HG02970 (cell line): Measurements from ENCODE around the gene POLD4.

Source experiments
- ATAC-seq: cut with Tn5 transposase; IDR thresholded peaks from one replicate; pipeline ENCODE4 v1.9.1; 2021; ENCODE audit warnings: mild to moderate bottlenecking, moderate library complexity, moderate number of reproducible peaks; ENCODE audit not compliant: unreplicated experiment, low FRiP score

POLD4 gene

DNA sequence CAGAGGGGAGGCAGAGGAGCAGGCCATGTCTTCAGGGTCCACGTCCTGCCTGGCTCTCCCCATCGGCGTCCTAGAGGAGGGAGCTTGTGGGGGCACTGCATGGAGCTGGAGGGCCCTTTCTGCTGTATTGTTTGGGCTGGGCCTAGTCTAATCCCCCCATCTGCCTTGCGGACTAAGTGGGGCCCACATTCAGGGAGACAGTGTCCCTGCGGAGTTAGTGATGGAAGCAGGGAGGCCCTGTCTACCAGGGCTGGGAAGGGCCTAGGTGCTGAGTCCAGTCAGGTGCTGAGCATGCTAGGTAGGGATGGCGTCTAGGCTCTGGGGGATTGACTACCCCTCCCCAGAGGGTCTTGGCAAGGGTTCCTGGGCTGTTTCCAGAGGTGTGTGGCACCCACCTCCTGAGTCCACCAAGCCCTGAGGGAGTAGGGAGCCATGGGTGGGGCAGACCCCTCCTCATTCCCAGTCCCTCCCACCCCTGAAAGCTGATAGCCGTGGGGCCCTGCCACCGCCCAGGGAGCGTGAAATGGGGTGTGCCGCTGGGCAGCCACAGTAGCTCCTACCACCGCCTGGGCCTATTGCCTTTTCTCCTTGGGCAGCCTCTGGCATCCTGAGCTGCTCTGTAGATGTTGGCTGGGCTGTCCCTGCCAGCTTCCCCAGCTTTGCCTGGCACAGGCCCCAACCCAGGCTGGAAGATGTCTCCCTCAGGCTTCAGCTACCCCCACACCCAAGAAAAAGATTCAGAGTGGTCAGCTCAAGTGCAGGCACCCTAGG, 1.9 kb upstream of the POLD4 start:
- no peak for ATAC-seq

DNA sequence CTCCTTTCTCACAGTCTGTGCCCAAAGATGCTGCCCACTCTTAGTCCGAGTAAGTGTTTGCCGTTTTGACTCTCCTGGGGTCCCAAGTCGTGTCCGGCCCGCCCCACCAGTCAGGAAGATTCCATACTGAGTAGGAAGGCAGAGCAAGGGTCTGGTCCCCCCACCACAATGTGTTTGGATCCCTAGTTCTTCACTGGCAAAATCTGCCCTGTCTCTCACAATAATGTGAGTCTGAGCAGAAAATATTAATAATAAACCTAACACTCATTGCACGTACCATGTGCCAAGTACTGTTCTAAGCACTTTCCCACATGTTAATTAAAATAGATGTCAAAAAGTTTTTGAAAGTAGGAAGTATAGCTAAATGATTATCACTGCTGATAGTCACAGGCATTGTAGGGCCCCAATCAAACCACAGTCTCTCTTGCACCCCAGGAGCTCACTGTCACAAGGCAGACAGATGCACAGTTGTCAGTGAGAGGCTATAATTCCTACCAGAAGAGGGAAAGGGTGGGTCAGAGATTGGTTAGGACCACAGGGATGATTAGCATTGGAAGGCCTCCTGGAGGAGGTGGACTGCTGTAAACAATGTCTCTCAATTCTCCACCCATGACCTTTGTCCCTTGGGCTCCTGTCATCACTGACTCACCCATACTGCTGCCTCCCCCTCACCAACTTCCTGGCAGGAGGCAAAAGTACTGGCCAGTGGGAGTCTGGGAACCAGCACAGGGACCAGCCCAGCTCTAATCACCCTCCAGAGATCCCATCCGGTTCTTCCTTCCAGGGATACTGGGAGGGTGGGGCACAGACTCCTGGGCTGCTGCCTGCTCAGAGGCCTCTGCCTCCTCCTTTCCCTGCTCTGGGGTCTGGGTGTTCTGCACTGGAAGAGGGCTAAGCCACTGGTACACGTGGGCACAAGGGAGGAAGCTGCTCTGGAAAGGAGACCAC, 1.0 kb upstream of the POLD4 start:
- no peak for ATAC-seq

DNA sequence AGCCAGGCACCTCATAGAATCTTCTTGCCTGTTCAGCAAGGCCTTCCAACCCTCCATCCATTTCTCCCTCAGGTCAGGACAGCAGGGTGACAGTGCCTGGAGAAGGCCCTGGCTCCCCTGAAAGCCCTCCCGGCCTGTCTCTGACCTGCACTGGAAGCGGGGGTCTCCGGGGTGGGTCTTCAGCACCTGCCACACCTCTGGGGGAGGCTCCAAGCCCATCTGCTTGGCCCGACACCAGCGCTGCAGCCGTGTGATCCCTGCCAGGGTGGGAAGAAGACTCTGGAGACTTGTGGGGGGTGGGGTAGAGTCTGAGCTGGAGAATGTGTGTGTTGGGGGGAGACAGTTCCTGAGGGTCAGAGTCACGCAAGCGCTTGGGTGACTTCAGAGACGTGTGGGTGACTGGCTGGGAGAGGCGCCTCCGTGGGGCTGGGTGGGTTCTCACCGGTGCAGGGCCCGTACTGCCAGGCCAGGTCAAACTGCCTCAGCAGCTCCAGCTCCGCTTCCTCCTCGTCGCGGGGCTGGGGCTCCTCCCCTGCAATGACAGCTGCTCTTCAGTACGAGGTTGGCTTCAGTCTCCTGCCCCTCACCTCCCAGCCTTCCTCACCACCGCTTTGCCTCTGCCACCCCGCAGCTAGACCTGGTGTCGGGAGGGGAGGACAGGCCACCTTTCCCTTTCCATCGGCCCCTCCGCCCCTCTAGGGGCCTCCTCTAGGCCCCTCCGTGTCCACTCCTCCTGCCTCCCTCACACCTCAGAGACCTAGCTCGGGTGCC, 615 bp downstream of the POLD4 start:
- no peak for ATAC-seq

DNA sequence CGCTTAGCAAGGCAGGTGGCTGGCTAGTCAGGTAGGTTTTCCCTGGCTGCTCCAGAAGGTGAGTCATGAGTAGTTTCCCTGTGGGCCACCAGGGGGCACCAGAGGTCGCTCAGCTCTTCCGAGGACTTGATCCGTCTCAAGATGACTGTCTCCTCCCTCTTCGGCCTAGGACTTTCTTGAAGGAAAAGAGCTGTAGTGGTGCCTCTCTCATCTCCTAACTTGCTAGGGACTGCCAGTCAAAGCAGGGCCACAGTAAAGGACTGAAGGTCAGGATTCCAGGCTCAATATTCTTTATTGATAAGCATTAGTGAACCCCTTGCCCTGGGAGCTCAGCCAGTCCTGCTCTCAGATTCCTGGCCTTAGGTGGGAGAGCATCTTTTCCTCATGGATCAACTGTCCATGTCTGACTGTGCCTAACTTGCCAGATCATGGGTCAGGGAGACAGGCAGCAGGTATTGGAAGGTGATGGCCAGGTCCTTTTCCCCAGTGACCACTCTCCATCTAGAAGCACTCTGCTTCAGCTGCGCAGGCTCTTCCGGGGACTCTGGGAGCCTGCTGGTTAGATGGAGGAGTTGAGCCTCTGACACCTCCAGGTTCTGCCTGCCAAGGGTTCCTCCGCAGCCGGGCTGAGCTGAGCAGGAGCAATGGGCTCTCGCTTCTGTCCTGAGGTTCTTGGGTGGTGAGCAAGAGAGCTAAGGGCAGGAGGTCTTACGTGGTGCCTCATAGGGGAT, 1.9 kb downstream of the POLD4 start:
- ATAC-seq, result no peak

DNA sequence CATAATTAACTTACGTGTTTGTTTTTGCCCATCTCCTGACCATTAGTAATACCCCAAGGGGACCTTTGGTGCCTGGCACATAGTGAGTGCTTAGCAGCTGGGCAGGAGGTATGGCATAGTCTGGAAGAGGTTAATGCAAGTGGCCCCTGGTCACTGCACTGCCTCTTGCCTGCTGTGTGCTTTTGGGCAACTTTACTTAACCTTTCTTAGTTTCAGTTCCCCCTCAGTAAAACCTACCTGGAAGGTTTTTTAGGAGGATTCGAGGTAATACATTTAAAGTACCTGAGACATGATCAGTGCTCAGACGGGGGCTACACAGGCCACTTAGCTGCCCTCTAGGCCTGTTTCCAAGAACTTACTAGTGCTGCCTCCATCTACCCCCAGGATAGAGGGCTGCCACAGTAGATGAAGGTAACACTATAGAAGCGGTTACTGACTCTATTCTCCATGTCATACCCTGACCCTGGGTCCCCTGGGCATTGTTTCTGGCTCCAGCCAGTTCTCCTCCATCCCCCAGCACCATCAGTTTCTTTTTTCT, 3.3 kb downstream of the POLD4 start:
- no peak for ATAC-seq

DNA sequence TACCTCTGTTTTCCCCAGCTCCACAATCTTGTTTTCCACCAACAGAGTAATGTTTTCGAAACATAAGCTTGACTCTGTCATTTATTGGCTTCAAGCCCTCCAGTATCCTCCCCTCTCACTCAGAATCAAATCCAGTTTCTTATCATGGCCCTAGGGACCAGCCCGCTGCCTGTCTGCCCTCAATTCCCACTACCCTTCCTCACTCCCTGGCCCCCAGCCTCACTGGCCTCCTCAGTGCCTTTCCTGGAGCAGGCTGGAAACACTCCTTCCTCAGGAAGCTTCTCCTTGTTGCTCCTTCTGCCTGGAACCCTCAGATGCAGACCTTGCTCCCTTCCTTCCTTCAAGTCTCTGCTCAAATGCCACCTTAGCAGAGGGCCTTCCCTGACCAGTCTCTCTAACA, 3.9 kb downstream of the POLD4 start:
- ATAC-seq, result no peak

DNA sequence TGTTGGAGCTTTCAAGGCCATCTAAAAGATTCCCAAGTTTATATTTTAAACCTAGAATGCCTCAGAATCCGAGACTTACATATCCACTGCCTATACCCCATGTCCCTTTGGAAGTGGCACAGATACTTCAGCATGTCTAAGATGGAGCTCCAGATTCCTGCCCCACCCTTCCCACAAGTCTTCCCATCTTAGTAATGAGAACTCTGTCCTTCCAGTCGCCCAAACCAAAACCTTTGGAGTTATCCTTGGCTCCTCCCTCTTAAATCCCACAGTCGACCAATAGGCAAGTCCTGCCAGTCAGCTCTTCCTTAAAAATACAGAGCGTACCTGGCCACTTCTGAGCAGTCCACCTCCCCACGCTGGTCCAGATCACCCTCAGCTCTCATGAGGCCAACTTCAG, 4.3 kb downstream of the POLD4 start:
- no peak for ATAC-seq

DNA sequence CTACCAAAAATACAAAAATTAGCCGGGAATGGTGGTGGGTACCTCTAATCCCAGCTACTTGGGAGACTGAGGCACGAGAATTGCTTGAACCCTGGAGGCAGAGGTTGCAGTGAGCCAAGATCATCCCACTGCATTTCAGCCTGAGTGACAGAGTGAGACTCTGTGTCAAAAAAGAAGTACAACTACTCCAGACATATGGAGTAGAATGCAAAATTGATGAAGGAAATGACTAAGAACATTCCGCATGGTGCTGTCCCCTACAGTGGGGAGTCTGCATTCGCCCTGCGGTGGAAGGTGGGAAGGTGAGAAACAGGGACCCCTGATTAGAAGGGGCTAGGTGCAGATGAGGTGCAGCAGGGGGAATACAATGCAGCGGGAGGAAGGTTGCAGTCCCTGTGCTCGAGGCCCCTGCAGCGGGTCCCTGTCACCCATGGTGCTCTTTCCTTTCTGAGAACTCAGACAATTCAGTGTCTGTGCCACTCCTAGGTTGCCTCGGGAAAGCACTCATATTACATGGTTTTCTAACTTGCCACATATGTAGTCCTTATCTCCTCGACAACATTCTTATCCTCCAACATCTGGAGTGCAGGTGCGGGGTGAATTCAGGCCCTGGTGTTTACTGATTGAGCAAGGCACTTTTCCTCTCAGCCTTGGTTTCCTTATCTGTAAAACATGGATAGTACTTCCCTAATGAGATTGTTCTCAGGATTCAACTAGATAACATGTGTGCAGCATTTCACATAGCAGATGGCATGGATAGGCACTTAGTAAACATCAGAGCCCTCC, 5.2 kb downstream of the POLD4 start:
- no peak for ATAC-seq

DNA sequence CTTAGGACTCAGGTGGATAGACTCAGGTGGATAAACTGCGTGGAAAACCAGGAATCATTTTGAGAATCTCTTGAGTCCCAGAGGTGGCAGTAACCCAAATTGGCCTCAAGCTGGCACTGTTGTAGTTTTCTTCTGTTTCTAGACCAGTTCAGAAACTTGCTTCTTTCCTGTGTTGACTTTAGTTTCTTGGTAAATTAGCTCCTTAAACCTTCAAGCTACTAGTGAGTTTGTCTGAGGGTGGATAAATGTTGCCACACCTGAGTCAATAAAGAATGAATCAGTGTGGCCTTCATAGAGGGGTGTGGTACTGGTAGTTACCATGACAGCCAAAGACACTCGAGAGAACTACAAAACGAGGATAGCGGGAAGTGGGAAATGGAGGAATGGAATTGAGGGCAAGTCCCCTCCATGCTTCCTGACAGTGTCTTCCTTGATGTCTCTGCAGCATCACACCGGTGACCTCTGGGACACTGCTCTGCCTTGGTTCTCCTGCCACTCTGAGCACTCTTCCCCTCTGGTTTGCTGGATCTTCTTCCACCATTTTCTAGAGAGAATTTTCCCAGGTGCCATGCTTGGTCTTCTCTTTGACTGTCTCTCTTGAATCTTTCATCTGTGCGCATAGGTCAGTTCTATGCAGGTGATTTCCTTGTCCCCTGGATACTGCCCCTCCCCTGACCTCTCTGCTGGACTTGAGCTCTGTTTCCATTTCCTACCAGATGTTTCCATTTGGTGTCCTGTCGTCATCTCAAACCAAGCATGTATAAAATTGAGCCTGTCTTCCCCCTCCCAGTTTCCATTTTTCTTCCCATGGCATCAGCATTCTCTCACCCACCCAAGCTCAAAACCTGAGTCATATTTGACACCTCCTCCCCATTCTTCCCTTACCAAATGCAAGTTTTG, 7.2 kb downstream of the POLD4 start:
- ATAC-seq, result no peak

DNA sequence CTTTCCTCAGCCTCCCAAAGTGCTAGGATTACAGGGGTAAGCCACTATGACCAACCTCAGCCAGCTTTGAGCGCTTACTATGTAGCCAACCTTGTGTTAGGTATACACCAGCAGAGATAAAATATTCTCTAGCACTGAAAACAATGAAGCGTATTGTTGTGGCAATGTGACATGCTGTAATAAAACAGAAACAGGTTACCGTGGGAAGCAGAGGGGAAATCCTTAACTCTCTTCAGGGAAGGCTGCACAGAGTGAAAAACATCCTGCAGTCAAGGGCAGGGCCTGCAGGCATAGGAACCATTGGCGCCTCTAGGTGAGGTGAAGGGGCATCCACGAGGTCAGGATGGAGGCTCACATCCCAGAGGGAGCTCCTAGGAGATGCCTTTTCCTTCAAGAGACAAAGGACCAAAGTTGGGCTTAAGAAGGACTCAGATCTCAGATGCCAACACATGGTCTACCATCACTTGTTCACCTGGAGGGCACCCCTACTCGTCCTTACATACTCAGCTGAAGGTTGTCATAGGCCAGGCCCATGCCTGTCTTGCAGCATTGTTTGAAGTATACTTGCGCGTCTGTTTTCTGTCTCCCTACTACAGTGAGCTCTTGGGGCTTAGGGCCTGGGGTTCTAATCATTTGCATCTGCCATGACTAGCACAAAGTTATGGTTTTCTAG, 8.0 kb downstream of the POLD4 start:
- ATAC-seq, result no peak

DNA sequence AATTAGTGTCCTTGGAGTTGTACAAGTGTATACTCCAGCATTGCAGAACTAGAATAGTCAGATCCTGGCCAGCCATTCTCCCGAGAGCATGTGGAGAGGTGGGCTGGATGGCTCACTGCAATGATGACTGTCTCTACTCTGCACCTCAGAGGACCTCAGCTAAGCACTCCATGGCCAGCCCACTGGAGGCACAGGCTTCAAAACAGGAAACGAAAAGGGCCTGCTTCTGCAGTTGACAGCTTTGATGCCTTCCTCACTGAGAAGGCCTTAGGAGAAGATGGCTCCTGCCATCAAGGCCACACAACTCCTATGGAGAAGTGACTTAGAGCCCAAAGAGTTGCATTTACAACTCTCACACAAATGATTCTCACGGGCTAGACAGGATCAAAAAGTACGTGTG, 9.1 kb downstream of the POLD4 start:
- no peak for ATAC-seq

DNA sequence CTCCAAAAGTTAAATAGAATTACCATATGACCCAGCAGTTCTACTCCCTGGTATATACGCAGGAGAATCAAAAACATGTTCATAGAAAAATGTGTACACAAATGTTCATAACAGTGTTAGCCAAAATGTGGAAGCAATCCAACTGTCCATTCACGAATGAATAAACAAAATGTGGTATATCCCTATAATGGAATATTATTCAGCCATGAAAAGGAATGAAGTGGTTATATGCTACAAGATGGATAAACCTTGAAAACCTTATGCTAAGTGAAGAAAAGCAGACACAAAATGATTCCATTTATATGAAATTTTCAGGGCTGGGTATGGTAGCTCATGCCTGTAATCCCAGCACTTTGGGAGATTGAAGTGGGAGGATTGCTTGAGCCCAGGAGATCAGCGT, 16.1 kb downstream of the POLD4 start:
- no peak for ATAC-seq

DNA sequence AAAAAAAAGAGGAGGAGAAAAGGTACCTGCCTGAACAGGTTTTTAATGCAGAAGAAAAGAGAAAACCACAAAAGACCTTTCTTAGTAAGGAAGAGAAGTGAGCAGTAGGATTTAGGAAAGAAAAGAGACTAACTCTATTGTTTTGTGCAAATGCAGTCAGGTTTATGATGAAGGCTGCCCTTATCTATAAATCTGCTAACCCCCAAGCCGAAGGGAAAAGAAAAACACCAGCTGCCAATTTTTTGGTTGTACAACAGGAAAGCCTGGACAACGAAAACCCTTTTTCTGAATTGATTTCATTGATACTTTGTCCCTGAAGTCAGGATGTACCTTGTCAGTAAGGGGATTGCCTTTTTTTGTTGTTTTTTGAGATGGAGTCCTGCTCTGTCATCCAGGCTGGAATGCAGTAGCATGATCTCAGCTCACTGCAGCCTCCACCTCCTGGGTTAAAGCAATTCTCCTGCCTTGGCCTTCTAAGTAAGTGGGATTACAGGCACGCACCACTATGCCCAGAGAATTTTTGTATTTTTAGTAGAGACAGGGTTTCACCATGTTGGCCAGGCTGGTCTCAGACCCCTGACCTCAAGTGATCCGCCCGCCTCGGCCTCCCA, 21.2 kb downstream of the POLD4 start:
- ATAC-seq, result no peak

DNA sequence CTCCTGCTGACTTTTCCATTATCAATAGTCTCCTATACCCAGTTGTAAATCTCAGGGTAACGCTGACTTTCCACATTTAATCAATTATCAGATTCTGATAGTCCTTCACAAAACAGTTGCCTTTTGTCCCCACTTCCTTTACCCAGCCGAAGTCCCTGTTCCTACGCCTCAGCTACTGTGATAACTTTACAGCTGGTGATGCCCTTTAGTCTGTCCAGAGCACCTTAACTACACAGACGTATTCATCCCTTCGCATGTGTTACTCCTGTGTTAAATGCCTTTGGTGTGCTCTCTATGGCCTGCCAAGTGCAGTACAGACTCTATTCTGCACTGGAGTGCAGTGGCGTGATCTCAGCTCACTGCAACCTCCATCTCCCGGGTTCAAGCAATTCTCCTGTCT, 29.8 kb downstream of the POLD4 start:
- ATAC-seq, result no peak

DNA sequence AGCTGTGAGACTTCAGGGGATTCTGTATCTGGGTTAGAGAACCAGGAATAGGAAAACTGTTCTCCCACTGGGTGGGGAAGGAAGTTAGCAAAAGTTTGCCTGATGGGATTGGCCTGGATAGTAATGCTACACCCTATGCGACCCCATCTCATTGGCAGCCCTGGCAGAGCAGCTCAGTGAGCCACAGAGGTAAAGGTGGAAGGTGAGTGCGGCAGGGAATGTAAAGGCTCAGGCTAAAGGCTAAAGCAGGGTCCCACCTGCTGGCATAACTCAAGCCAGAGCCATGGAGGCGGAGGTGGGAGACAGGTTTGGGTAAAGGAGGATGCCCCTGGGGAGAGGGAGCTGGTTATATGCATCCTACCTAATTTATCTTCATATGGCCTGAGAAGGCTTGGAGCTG, 31.3 kb downstream of the POLD4 start:
- no peak for ATAC-seq

DNA sequence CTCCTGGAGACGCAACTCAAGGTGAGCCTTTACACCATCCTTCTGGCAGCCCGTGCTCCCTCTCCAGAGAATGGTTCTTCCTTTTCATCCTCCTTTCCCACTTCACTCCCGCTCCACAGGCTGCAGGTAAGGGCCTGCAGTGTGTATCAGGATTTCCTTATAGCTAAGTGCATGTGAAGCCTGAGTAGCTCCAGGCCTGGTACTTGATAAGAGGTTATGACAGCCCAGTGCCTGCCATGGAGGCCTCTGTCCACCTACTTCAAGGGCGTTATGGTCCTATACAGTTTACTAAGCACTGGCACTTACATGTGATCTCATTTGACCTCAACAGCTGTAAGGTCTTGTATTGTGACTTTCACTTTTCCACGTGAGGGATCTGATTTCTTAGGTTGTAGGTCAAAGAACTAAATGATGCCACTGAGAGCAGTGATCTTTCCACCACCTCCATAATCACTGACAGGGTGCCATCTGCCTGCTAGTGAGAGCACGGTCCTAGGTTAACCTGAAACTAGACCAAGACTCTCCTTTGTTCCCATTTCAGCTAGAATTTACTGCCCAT, 32.0 kb downstream of the POLD4 start:
- ATAC-seq, result no peak

DNA sequence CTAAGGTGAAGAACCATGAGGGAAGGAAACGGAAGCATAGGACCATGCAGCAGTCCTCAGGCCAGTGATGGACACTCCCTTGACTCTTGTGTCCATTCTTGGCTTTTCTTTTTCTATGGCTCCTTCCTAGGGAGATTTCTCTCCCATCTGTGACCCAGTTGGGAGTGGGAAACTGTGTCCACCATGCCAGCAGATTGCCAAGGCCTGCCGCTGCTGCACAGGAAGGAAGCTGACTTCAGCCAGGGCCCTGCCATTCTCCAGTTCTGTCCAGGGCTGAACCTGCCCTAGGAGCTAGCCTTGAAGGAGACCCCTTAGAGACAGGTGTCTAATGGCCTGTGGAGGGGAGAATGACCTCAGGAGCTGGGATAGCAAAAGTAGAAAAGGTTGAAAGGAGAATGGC, 32.7 kb downstream of the POLD4 start:
- ATAC-seq, result no peak
